K562 (cell line): ENCODE results near the gene PDE9A. TPM values are rescaled to one million over a fixed set of nuclear protein-coding genes. Genes with fewer than 3 reads are reported as not detected.

Experiments used
- ATAC-seq: fragments of 200-7000 bp; cut with Tn5 transposase; 3 replicates; pipeline ENCODE4 v1.9.1; 2020; ENCODE audit warnings: moderate library complexity
- BruUV-seq: library from RNA; stranded (reverse); fragments of 400-500 nt; replicated peaks from 2 replicates; lab custom pipeline; 2021; lab: Mats Ljungman, UMichigan
- CTCF ChIA-PET: fragments of 300-600 bp; formaldehyde crosslinking; extraction: SDS; loops from one replicate; lab custom pipeline; 2021; ENCODE audit warnings: low intra/inter-chr PET ratio; lab: Yijun Ruan, JAX
- POLR2A ChIA-PET: fragments of 300-600, 350-650 bp; sonication (Branson Sonifier 250); formaldehyde crosslinking; extraction: SDS; loops from one replicate; lab custom pipeline; 2021; ENCODE audit warnings: antibody characterized with exemption, inconsistent platforms; lab: Yijun Ruan, JAX
- DNase-seq, 4 experiments: peaks; one replicate each; pipeline versions ENCODE4 v3.0.0 to v3.0.0-alpha.2; 2011 to 2018; ENCODE audit warnings: low spot score in 3 of 4, mixed read lengths in 3 of 4; ENCODE audit errors: extremely low read depth in 1 of 4
- FAIRE-seq: peaks from 2 replicates; lab custom pipeline; 2011; peaks lifted over from hg19 to GRCh38; lab: Jason Lieb, UNC
- H2AFZ ChIP-seq: 2 replicates; pipeline ENCODE4 v1.6.0; 2011; ENCODE audit warnings: low read depth, low read length, control low read depth, inconsistent platforms
- H3K27ac ChIP-seq: fragments of 200-600 bp; 3 replicates; pipeline ENCODE4 v1.8.0; 2011; ENCODE audit warnings: low read depth, mild to moderate bottlenecking, control low read depth, inconsistent platforms, low read length, moderate library complexity, mixed read lengths; ENCODE audit errors: extremely low read depth
- H3K27me3 ChIP-seq, 2 experiments: fragments of 300-600 bp in 1 of 2; 2 replicates in 1 of 2; 3 replicates in 1 of 2; pipeline versions ENCODE4 v1.6.0 to v1.8.0; 2011; ENCODE audit warnings: inconsistent platforms in 2 of 2, low read length in 2 of 2, mild to moderate bottlenecking in 1 of 2, mixed read lengths in 1 of 2, moderate library complexity in 1 of 2; ENCODE audit not compliant: control insufficient read depth in 2 of 2, insufficient read depth in 2 of 2
- H3K36me3 ChIP-seq: fragments of 300-600 bp; 3 replicates; pipeline ENCODE4 v1.8.0; 2011; ENCODE audit warnings: mild to moderate bottlenecking, low read length, inconsistent platforms; ENCODE audit not compliant: control insufficient read depth, insufficient read depth
- H3K4me1 ChIP-seq, 2 experiments: fragments of 200-600 bp in 1 of 2; replicated peaks in 1 of 2; 2 replicates in 1 of 2; 3 replicates in 1 of 2; pipeline versions ENCODE4 v1.5.1 to v1.8.0; 2011; ENCODE audit warnings: inconsistent platforms in 2 of 2, low read length in 2 of 2, mild to moderate bottlenecking in 1 of 2, mixed read lengths in 1 of 2, moderate library complexity in 1 of 2; ENCODE audit not compliant: control insufficient read depth in 2 of 2, insufficient read depth in 2 of 2
- H3K4me2 ChIP-seq: 2 replicates; pipeline ENCODE4 v1.6.1; 2011; ENCODE audit warnings: low read length, control low read depth, inconsistent platforms, mixed read lengths; ENCODE audit not compliant: insufficient read depth
- H3K4me3 ChIP-seq: fragments of 200-600 bp; sonication (generic), shearing (Covaris generic); 2 replicates; pipeline ENCODE4 v1.5.1; 2016; ENCODE audit warnings: control low read depth, inconsistent platforms
- H3K79me2 ChIP-seq: fragments of 200-600 bp; 3 replicates; pipeline ENCODE4 v1.8.0; 2011; ENCODE audit warnings: low read length, inconsistent platforms; ENCODE audit not compliant: control insufficient read depth, insufficient read depth
- H3K9ac ChIP-seq, 2 experiments: 2 replicates each; pipeline versions ENCODE4 v1.6.0 to v1.6.1; 2011; ENCODE audit warnings: low read depth in 2 of 2, low read length in 2 of 2, control low read depth in 1 of 2, inconsistent platforms in 1 of 2, mild to moderate bottlenecking in 1 of 2, mixed read lengths in 1 of 2; ENCODE audit not compliant: insufficient read depth in 1 of 2
- H3K9me1 ChIP-seq: one replicate; pipeline ENCODE4 v1.6.0; 2011; ENCODE audit warnings: inconsistent platforms, mild to moderate bottlenecking, low read length, moderate library complexity; ENCODE audit not compliant: control insufficient read depth, insufficient read depth
- H3K9me3 ChIP-seq: replicated peaks from 2 replicates; pipeline ENCODE4 v1.5.1; 2011; ENCODE audit warnings: low read depth, low read length, inconsistent platforms; ENCODE audit not compliant: control insufficient read depth, insufficient read depth
- H4K20me1 ChIP-seq: replicated peaks from 2 replicates; pipeline ENCODE4 v1.6.1; 2011; ENCODE audit warnings: low read length, inconsistent platforms, mixed read lengths; ENCODE audit not compliant: control insufficient read depth, insufficient read depth
- FUS ChIP-seq: fragments of 200-400 bp; formaldehyde crosslinking; optimal IDR thresholded peaks from 2 replicates; pipeline ENCODE3; 2017; ENCODE audit warnings: low read depth, low read length
- LEF1 ChIP-seq: fragments of 450-650 bp; IDR thresholded peaks from 2 replicates; pipeline ENCODE4 v1.6.1; 2016; ENCODE audit warnings: mild to moderate bottlenecking
- POU5F1 ChIP-seq: fragments of 150-350 bp; IDR thresholded peaks from 2 replicates; pipeline ENCODE4 v1.6.1; 2014; ENCODE audit warnings: borderline replicate concordance, low read length, low read depth, mild to moderate bottlenecking; ENCODE audit not compliant: partially characterized antibody
- STAG1 ChIP-seq: sonication (generic); formaldehyde crosslinking; IDR thresholded peaks from 2 replicates; pipeline ENCODE4 v1.5.0; 2020; ENCODE audit warnings: missing genetic modification reagents, borderline replicate concordance
- ZNF12 ChIP-seq: sonication (generic); formaldehyde crosslinking; IDR thresholded peaks from 2 replicates; pipeline ENCODE4 v1.4.0; 2020; ENCODE audit warnings: mild to moderate bottlenecking, missing genetic modification reagents
- ZNF347 ChIP-seq: fragments of 450-650 bp; formaldehyde crosslinking; IDR thresholded peaks from 2 replicates; pipeline ENCODE4 v1.4.0; 2020; ENCODE audit warnings: low read depth, mild to moderate bottlenecking, moderate library complexity
- WGBS: fragments of 100-300 bp; shearing (Covaris generic); methylation state at CpG from one replicate; pipeline ENCODE4 v1.1.6; 2016; ENCODE audit warnings: low coverage, mixed read lengths; ENCODE audit not compliant: insufficient coverage; ENCODE audit errors: missing lambda C conversion rate; 5-methylcytosine and 5-hydroxymethylcytosine counted together
- in situ Hi-C: fragments of 300-500 bp; cut with MboI; formaldehyde crosslinking; loops from 4 replicates; pipeline ENCODE4 v1.15.0; 2018; ENCODE audit warnings: inconsistent platforms, mixed read lengths
- intact Hi-C: fragments of 100-400 bp; cut with micrococcal nuclease; formaldehyde crosslinking; loops from 2 replicates; pipeline ENCODE4 v1.14.2; 2022
- polyA plus RNA-seq, 8 experiments: library from polyadenylated mRNA; depleted of rRNA in 4 of 8; stranded (reverse) in 5 of 8; unstranded in 3 of 8; fragments of >200 nt; fragmentation: Nextera tagmentation in 2 of 8; fragmentation: Illumina TruSeq in 1 of 8; extraction: Ambion mirVana in 2 of 8; extraction: Trizol in 1 of 8; gene quantifications; 2 replicates each; pipeline versions ENCODE4 v1.2.1 to v1.2.3, GENCODE V29; 2011 to 2014; ENCODE audit warnings: inconsistent platforms in 1 of 8, missing spikeins in 1 of 8
- total RNA-seq, 7 experiments: library from RNA; depleted of rRNA in 6 of 7; stranded (reverse); fragments of >200 nt in 6 of 7; fragmentation: Illumina TruSeq in 2 of 7; extraction: Trizol in 2 of 7; gene quantifications; 2 replicates each; pipeline versions ENCODE4 v1.2.1 to v1.2.3, GENCODE V29; 2011 to 2021; ENCODE audit warnings: low replicate concordance in 1 of 7

The PDE9A gene
- total and polyA plus RNA-seq, 9 of the 15 experiments (the other 6 are each of a cell fraction or from before 2014, with no cell fraction given), result 0.07 to 0.27 TPM; not detected in 7

DNA sequence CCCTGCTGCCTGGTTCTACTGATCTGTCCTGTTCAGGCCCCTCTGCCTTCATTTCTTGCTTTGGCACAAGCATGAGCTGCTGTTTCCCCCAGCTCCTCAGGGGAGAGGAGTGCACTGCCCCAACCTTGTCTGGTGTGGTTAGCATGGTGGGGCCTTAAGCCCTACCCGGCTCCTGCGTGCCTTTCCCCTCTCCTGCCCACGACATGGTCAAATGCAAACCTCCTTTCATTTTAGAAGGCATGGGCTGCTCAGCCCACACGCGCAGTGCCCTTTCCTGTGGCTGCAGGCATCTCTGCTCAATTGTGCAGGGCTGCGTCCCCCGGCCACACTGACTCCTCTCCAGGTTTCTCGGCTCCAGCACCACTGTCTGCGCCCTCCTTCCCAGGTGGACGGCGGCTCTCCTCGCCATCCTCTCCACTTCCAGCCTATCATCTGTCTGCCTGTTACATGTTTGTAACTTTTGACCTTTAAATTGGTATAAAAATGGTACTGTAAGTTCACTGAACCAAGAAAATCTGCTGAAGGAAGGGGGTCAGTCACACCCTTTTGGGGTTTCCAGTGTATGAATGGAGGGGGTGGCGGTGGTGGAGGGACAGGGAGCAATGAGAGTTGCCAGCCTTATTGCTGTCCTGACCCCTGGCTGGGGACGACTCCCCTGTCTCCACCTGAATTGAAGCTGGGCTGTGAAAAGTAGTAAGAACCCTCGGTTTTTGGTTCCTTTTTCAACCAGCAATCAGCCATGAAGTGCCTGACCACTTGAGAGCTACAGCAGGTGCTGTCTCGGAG lies 5.1 kb downstream of the PDE9A start:
- ATAC-seq (no peak), FAIRE-seq (no peak), DNase-seq (no peak)
- H3K9me1 ChIP-seq, result no peaks in the 10 kb centered on the region
- ChIA-PET POLR2A (interaction anchor here (0.6 to 1.3 kb wide), 2 partner anchors 12 to 16 kb away, joined by 3 to 4 read pairs; no protein-coding TSS in a partner anchor), CTCF (no interaction called here)
- 1% methylated on average over 16 of the region's 16 CpGs for WGBS
- no peak overlapping the region for H3K4me3 ChIP-seq
- no peaks in the 10 kb centered on the region for H3K79me2 ChIP-seq
- TF ChIP-seq ZNF347 (CRISPR knock-in tag) (no peak), ZNF12 (CRISPR knock-in tag) (no peak), LEF1 (no peak), STAG1 (CRISPR knock-in tag) (no peak), FUS (no peak), POU5F1 (no peak)
- H3K9ac ChIP-seq, result no peak overlapping the region
- BruUV-seq, result no TSS peak
- peaks cover 34% of the 10 kb centered on the region for H4K20me1 ChIP-seq
- H3K36me3 ChIP-seq, result no peaks in the 10 kb centered on the region
- H3K27ac ChIP-seq, result no peak overlapping the region
- H2AFZ ChIP-seq, result no peak overlapping the region
- peaks cover 57 to 78% of the 10 kb centered on the region in 2 experiments for H3K27me3 ChIP-seq
- H3K4me2 ChIP-seq, result no peak overlapping the region
- no peaks in the 10 kb centered on the region; the same call in 1 of the 2 replicates for H3K9me3 ChIP-seq
- intact Hi-C loops (no loop called here), in situ Hi-C loops (no loop called here)
- H3K4me1 ChIP-seq, result peaks cover 0 to 7% of the 10 kb centered on the region in 2 experiments; a peak in 2 of 5 replicates
